HL-60/S4 (cell line): ENCODE data around the gene CTNNBIP1.

Source experiments
- in situ Hi-C: fragments of 300-500 bp; cut with MboI; formaldehyde crosslinking; loops from 2 replicates; pipeline ENCODE4 v1.14.3; 2022; ENCODE audit warnings: low sequenced_read_pairs

The CTNNBIP1 gene

GRCh38 chr1:9841460-9841859, 68.6 kb downstream of the CTNNBIP1 start:
- in situ Hi-C loops: no loop called here

GRCh38 chr1:9840176-9840575, 69.9 kb downstream of the CTNNBIP1 start:
- in situ Hi-C loops: no loop called here

DNA sequence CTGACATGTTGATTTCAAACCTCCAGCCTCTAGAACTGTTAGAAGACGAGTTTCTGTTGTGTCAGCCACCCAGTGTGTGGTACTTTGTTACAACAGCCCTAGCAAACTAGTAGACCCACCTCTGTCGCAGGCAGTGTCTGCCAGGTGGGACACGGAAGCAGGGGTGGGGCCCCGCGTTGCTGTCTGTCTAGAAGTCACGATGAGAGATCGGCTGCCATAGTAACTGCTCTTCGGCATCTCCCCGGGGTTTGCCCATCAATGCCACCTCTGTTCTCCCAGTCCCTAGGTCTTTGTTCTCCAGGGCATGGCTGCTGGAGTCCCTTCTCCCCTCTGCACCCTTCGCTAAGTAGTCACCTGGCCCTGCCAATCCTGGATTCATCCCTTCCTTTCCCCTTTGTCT, 71.1 kb downstream of the CTNNBIP1 start:
- in situ Hi-C loops: no loop called here

- in situ Hi-C loops: no loop called here
Observed at GRCh38 chr1:9836632-9836960, 73.5 kb downstream of the CTNNBIP1 start.

DNA sequence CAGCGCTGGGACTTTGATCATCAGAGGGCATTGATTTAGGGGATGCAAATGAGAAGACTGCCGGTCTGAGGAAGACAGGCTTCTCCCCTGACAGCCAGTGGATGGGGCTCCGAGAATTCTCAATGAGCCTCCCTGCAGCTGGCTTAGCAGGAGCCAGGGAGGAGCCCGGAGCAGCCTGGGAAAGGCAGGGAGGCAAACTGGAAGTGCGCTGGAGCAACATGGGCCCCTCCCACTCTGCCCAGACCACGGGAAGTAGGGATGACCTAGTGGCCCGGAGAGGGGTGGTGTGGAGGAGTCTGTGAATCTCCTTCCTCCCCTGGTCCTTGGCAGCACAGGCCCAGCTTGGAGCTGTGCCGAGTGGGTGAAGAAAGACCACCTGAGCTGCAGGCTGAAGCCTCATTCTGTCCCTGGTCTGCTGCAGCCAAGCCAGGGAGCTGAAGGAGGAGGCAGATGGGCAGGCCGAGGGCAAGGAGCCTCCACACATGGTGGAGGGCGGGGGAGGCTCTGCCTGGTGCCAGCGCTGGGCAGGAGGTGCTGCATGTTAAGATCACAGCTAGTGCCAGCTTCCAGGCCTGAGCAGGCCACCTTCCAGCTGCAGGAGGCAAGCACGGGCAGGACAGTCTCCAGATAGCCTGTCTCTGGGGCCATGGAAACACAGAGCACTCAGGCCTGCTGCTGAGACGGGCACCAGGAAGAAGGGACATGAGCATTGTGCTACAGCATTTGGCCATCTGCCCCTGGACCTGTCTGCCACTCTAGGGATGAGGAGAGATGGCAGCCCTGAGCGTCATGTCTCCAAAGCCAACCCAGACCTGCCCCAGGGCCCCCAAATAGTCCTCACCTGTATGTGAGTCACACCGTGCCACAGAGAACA, 74.1 kb downstream of the CTNNBIP1 start:
- in situ Hi-C loops: no loop called here

- in situ Hi-C loops: no loop called here
Observed at GRCh38 chr1:9835404-9835757, 74.7 kb downstream of the CTNNBIP1 start.

DNA sequence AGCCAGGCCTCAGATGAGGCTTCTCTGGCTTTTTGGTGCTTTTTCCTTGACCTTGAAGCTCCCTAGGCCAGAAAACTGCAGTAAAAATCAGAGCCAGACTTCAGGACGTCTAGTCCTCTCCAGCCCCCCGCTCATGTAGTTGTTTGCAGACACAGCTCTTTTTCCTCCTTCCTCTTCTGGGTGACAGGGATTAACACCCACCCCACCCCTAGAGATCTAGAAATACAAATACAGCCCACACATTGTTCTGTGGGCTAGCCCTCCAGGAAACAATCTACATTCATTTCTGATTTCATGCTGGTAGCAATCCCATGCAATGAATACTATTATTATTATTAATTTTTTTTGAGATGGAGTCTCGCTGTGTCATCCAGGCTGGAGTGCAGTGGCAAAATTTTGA, 76.4 kb downstream of the CTNNBIP1 start:
- in situ Hi-C loops: no loop called here

GRCh38 chr1:9827558-9828185, 82.4 kb downstream of the CTNNBIP1 start:
- in situ Hi-C loops: no loop called here

DNA sequence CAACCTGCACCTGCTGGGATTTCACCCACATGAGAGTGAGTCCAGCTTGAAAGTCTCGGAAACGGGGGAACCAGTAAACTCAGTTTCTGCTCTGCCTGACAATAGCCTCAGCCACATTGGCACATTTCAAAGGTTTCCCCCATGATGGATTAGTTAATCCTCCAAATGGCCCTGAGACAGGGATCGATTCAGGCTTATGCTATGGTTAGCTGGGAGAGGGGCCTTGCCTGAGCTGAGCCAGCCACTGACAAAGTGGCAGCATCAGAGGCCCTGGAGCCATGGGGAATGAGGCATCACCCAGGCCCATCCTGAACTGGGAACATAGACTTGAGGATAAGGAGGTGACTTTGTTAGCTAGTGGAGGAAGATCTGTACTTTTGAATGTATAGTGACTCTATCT, 83.5 kb downstream of the CTNNBIP1 start:
- in situ Hi-C loops: no loop called here

- in situ Hi-C loops: no loop called here
Observed at GRCh38 chr1:9826087-9826486, 84.0 kb downstream of the CTNNBIP1 start.

DNA sequence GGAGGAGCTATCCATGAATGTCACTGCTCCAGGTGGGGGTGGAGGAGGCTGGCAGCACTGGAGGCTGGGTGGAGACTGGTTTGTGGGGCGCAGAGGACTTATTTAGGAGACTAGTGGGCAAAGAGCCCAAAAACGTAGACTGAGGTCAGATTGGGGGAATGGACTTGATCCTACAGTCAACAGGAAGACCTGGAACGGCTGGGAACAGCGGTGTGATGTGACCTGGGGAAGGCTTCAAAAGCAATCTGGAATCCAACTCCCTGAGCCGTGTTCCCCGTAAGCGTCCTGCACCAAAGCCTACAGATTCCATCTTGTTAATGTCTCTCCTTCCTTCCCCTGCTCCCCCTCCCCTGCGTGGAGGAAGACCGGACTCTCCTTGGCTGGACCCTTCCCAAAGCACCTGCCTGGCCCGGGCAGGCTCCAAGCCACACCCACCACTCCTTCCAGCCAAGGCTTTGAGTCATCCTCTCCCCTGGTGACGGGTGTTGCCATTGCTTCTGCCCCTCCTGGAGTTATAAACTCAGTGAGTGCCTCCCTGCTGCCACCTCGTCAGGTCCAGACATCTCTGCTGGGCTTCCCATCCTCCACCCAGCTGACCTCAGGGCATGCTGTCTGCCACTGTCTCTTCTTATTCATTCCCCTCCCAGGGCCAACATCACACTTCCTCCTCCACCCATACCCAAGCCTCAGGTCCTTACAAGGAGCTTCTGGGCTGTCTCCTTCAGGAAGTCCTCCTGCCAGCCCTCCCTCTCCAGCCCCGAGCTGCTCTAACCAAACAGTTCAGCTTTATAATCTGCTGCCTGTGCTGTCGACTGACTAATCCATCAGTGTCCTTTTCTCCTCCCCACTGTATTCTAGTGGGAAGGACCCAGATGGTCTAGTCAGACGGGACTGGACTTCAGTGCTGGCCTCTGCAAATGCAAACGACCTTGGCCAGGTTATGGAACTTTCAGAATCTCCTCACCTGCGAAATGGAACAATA, 84.7 kb downstream of the CTNNBIP1 start:
- in situ Hi-C loops: no loop called here

DNA sequence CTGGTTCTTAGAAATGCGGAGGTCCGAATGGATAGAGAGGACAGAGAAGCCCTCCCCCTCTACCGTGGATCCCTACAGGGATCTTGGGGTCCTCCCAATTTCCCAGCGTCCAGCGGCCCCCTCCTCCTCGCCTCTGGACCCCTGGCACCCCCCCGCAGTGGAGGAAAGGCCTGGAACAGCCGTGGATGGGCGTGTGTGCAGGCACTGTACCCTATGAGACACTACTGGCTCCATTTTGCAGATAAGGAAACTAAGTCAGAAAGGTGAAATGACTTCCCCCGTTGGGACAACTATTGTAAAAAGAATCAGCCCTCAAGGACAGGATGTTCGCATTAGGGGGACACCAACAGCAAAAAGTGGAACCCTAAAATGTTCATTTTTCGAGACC, 85.4 kb downstream of the CTNNBIP1 start:
- in situ Hi-C loops: no loop called here

- in situ Hi-C loops: no loop called here
Observed at GRCh38 chr1:9823943-9824701, 85.9 kb downstream of the CTNNBIP1 start, which contains the start of gene CLSTN1. Gene CLSTN1, minus strand, starts transcription at chr1:9823965. Its CDS starts 232 bp downstream, at chr1:9823733.

DNA sequence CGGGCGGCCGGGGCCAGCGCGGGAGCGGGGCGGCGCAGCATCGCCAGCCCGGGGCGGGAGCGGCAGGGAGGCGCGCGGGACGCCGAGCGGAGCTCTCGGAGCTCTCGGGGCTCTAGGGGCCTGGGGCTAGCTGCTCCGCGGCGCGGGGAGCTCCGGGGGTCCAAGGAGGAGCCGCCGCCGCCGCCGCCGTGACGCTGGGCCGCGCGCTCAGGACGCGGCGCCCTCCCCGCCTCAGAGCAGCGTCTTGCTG, 86.5 kb downstream of the CTNNBIP1 start:
- in situ Hi-C loops: no loop called here

- in situ Hi-C loops: no loop called here
Observed at GRCh38 chr1:9822897-9823692, 87.0 kb downstream of the CTNNBIP1 start.

GRCh38 chr1:9822490-9822889, 87.6 kb downstream of the CTNNBIP1 start:
- in situ Hi-C loops: no loop called here

- in situ Hi-C loops: no loop called here
Observed at GRCh38 chr1:9821710-9822109, 88.4 kb downstream of the CTNNBIP1 start.

DNA sequence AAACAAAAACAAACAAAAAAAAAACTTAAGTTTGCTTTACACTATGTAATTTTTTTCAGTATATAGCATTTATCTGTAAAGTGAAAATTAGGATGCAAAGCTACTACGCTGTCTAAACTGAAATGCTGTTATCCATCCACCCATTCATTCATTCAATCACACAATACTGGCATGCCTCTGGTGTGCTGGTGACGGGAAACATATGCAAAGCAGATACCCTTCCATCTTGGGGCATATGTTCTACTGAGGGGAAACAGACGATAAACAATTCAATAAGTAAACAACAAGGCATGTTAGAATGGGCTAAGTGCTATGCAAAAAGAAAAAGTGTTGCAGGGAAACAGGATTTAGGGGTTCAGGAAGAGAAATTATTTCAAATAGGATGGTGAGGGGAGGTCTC, 89.5 kb downstream of the CTNNBIP1 start:
- in situ Hi-C loops: no loop called here

DNA sequence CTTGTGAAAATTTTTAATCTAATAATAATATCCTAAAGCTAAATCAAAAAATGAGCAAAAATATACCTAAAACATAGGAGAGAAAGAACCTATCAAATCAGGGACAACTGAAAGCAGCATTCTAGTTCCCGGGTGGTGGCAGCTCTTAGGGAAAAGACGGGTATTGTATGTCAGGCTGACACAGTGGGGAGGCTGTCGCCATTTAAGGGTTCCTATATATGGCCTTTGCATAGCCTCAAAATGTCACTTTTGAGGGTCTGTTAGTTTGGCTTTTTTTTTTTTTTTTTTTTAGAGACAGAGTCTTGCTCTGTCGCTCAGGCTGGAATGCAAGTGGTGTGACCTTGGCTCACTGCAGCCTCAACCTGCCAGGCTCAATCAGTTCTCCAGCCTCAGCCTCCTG, 92.3 kb downstream of the CTNNBIP1 start:
- in situ Hi-C loops: no loop called here

DNA sequence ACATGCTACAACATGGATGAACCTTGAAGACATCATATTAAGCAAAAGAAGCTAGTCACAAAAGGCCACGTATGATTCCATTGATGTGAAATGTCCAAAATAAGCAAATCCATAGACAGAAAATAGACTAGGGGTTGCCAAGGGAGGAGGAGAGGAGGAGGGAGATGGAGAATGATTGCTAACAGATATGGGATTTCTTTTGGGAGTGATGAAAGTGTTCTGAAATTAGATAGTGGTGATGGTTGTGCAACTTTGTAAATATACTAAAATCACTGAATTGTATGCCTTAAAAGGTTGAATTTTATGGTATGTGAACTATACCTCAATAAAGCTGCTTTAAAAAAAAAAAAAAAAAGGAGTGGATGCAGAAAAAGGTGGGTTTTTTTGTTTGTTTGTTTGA, 93.9 kb downstream of the CTNNBIP1 start:
- in situ Hi-C loops: no loop called here
